Cerebellar cortex (tissue), 1 donor: ENCODE data around the gene SLC9B2.
A peak's percentile ranks its signal among the peaks of the same experiment; 100 is the strongest.

Experiments
- DNase-seq: peaks from one replicate; pipeline ENCODE4 v3.0.0-alpha.2; 2015; ENCODE audit warnings: low spot score

Gene SLC9B2

GRCh38 chr4:103075894-103076746, 441 bp downstream of the SLC9B2 start:
- DNase-seq: peak; percentile 71

- peak; percentile 68 for DNase-seq
These were observed 1.1 kb downstream of the SLC9B2 start for GRCh38 chr4:103075435-103075893.

GRCh38 chr4:103074744-103075434, 1.7 kb downstream of the SLC9B2 start:
- no peak for DNase-seq

- DNase-seq: no peak
These were observed 2.6 kb downstream of the SLC9B2 start for GRCh38 chr4:103073792-103074438.

GRCh38 chr4:103067841-103068547, 8.6 kb downstream of the SLC9B2 start:
- DNase-seq: no peak

GRCh38 chr4:103060453-103061148, 16.0 kb downstream of the SLC9B2 start:
- no peak for DNase-seq

GRCh38 chr4:103054030-103054429, 22.5 kb downstream of the SLC9B2 start:
- no peak for DNase-seq

GRCh38 chr4:103052779-103053178, 23.8 kb downstream of the SLC9B2 start:
- no peak for DNase-seq

- DNase-seq: no peak
These were observed 24.4 kb downstream of the SLC9B2 start for GRCh38 chr4:103052145-103052544.

GRCh38 chr4:103050736-103051436, 25.7 kb downstream of the SLC9B2 start:
- DNase-seq: no peak

GRCh38 chr4:103046416-103047290, 29.9 kb downstream of the SLC9B2 start:
- DNase-seq: peak; percentile 63

- DNase-seq: no peak
These were observed 32.4 kb downstream of the SLC9B2 start for GRCh38 chr4:103044183-103044582.

- DNase-seq: no peak
These were observed 40.4 kb downstream of the SLC9B2 start for GRCh38 chr4:103036169-103036568.

- DNase-seq: peak; percentile 38
These were observed 44.0 kb downstream of the SLC9B2 start for GRCh38 chr4:103032574-103032973.

GRCh38 chr4:103030791-103031190, 45.8 kb downstream of the SLC9B2 start:
- DNase-seq: no peak

GRCh38 chr4:103029300-103029699, 47.3 kb downstream of the SLC9B2 start:
- no peak for DNase-seq

- DNase-seq: no peak
These were observed 49.7 kb downstream of the SLC9B2 start for GRCh38 chr4:103026868-103027267.

GRCh38 chr4:103024996-103025395, 51.6 kb downstream of the SLC9B2 start:
- no peak for DNase-seq

GRCh38 chr4:103021120-103021519, 55.4 kb downstream of the SLC9B2 start:
- no peak for DNase-seq
